ENCODE results near the gene FNDC3B.

GRCh38 chr3:172323894-172324610 lies 284.7 kb downstream of the FNDC3B start:
- no peak for TF ChIP-seq CTCF (IDR thresholded peaks at IDR 0.05)
- TF ChIP-seq ZFX (IDR thresholded peaks at IDR 0.05; ENCODE audit: borderline replicate concordance) = no peak
